HepG2 (cell line): ENCODE results near the gene GLDN. TPM values are rescaled to one million over a fixed set of nuclear protein-coding genes. Genes with fewer than 3 reads are reported as not detected.

Experiments used
- ELF3 ChIP-seq: IDR thresholded peaks from 2 replicates; pipeline ENCODE4 v1.6.1; 2016; ENCODE audit warnings: missing genetic modification reagents, missing compliant biosample characterization
- ETV5 ChIP-seq: IDR thresholded peaks from 2 replicates; pipeline ENCODE4 v1.6.1; 2018; ENCODE audit warnings: missing biosample characterization, missing genetic modification reagents, inconsistent platforms, borderline replicate concordance
- FOSL2 ChIP-seq: sonication (generic); formaldehyde crosslinking; IDR thresholded peaks from 2 replicates; pipeline ENCODE4 v1.4.0; 2020; ENCODE audit warnings: missing genetic modification reagents
- IRF2 ChIP-seq: IDR thresholded peaks from 2 replicates; pipeline ENCODE4 v1.6.1; 2018; ENCODE audit warnings: missing genetic modification reagents, missing compliant biosample characterization
- ISX ChIP-seq: sonication (generic); formaldehyde crosslinking; conservative IDR thresholded peaks from 2 replicates; pipeline ENCODE4 v1.5.0; 2020; ENCODE audit warnings: missing genetic modification reagents
- KLF15 ChIP-seq: sonication (generic); formaldehyde crosslinking; IDR thresholded peaks from 2 replicates; pipeline ENCODE4 v1.8.1; 2023; ENCODE audit warnings: borderline replicate concordance, mild to moderate bottlenecking, inconsistent platforms, missing genetic modification reagents, mixed read lengths
- LCORL ChIP-seq, 2 experiments: fragments of 450-650 bp in 1 of 2; sonication (generic) in 1 of 2; formaldehyde crosslinking in 1 of 2; IDR thresholded peaks; 2 replicates each; pipeline versions ENCODE4 v1.5.0 to v1.6.1; 2017 to 2020; ENCODE audit warnings: antibody characterized with exemption in 1 of 2, missing genetic modification reagents in 1 of 2
- NR2C2 ChIP-seq: sonication (generic); formaldehyde crosslinking; IDR thresholded peaks from 2 replicates; pipeline ENCODE4 v1.4.0; 2020; ENCODE audit warnings: missing genetic modification reagents, mild to moderate bottlenecking, moderate library complexity, borderline replicate concordance
- SMC3 ChIP-seq: IDR thresholded peaks from 2 replicates; pipeline ENCODE4 v1.6.1; 2011; ENCODE audit warnings: low read length, improper control_type of control experiment
- SP2 ChIP-seq: sonication (generic); formaldehyde crosslinking; IDR thresholded peaks from 2 replicates; pipeline ENCODE4 v1.5.1; 2020; ENCODE audit warnings: mild to moderate bottlenecking, missing genetic modification reagents
- TCF7L2 ChIP-seq: IDR thresholded peaks from 2 replicates; pipeline ENCODE4 v1.6.1; 2011; ENCODE audit warnings: mild to moderate bottlenecking, low read depth, low read length, moderate library complexity
- THAP11 ChIP-seq: IDR thresholded peaks from 2 replicates; pipeline ENCODE4 v1.6.1; 2016; ENCODE audit warnings: missing biosample characterization, missing genetic modification reagents
- THRA ChIP-seq: sonication (generic); formaldehyde crosslinking; IDR thresholded peaks from 2 replicates; pipeline ENCODE4 v1.4.0; 2020; ENCODE audit warnings: missing genetic modification reagents, borderline replicate concordance
- ZFP41 ChIP-seq: sonication (generic); formaldehyde crosslinking; IDR thresholded peaks from 2 replicates; pipeline ENCODE4 v1.4.0; 2020; ENCODE audit warnings: mild to moderate bottlenecking, missing genetic modification reagents, borderline replicate concordance
- ZFX ChIP-seq: sonication (generic); formaldehyde crosslinking; IDR thresholded peaks from 2 replicates; pipeline ENCODE4 v1.4.0; 2020; ENCODE audit warnings: mild to moderate bottlenecking, low read depth, missing genetic modification reagents, moderate library complexity
- ZNF124 ChIP-seq: sonication (generic); formaldehyde crosslinking; IDR thresholded peaks from 2 replicates; pipeline ENCODE4 v1.4.0; 2020; ENCODE audit warnings: missing genetic modification reagents
- ZNF232 ChIP-seq: sonication (generic); formaldehyde crosslinking; IDR thresholded peaks from 2 replicates; pipeline ENCODE4 v1.4.0; 2020; ENCODE audit warnings: missing genetic modification reagents, borderline replicate concordance
- ZNF335 ChIP-seq: sonication (generic); formaldehyde crosslinking; IDR thresholded peaks from 2 replicates; pipeline ENCODE4 v1.4.0; 2020; ENCODE audit warnings: missing genetic modification reagents
- ZNF484 ChIP-seq: sonication (generic); formaldehyde crosslinking; IDR thresholded peaks from 2 replicates; pipeline ENCODE4 v1.5.1; 2020; ENCODE audit warnings: mild to moderate bottlenecking, low read depth, missing genetic modification reagents, borderline replicate concordance
- ZNF501 ChIP-seq: sonication (generic); formaldehyde crosslinking; IDR thresholded peaks from 2 replicates; pipeline ENCODE4 v1.5.1; 2020; ENCODE audit warnings: mild to moderate bottlenecking, moderate library complexity, missing genetic modification reagents
- ZSCAN9 ChIP-seq: IDR thresholded peaks from 2 replicates; pipeline ENCODE4 v1.6.1; 2016; ENCODE audit warnings: borderline replicate concordance
- polyA plus RNA-seq, 8 experiments: library from polyadenylated mRNA; depleted of rRNA in 3 of 8; stranded (reverse) in 7 of 8; unstranded in 1 of 8; fragments of >200 nt; fragmentation: Illumina TruSeq in 4 of 8; extraction: Trizol in 4 of 8; gene quantifications; 2 replicates each; pipeline versions ENCODE4 v1.2.1 to v1.2.3, GENCODE V29; 2011 to 2016; ENCODE audit warnings: low read depth in 4 of 8, missing spikeins in 1 of 8, mixed read lengths in 1 of 8; ENCODE audit not compliant: insufficient read depth in 1 of 8
- total RNA-seq, 5 experiments: library from RNA; depleted of rRNA; stranded (reverse); fragments of >200 nt; fragmentation: Illumina TruSeq; extraction: Trizol; gene quantifications; 2 replicates each; pipeline ENCODE4 v1.2.3, GENCODE V29; 2016; ENCODE audit warnings: low read depth in 1 of 5
- TF ChIP-seq, protein P1 (sequence below): sonication (generic); formaldehyde crosslinking; IDR thresholded peaks from 2 replicates; pipeline ENCODE4 v1.8.0; 2022; ENCODE audit warnings: missing genetic modification reagents, mild to moderate bottlenecking, borderline replicate concordance
- TF ChIP-seq, protein P2 (sequence below): IDR thresholded peaks from 2 replicates; pipeline ENCODE4 v1.6.1; 2012; ENCODE audit warnings: low read depth, low read length, improper control_type of control experiment
- TF ChIP-seq, protein P3 (sequence below): sonication (generic); formaldehyde crosslinking; IDR thresholded peaks from 2 replicates; pipeline ENCODE4 v1.8.0; 2022; ENCODE audit warnings: mild to moderate bottlenecking, missing genetic modification reagents, moderate library complexity

The GLDN gene
- total and polyA plus RNA-seq, 2 of the 13 experiments (the other 11 are each of a cell fraction or from before 2014, with no cell fraction given) = 0.86 to 1.0 TPM

DNA sequence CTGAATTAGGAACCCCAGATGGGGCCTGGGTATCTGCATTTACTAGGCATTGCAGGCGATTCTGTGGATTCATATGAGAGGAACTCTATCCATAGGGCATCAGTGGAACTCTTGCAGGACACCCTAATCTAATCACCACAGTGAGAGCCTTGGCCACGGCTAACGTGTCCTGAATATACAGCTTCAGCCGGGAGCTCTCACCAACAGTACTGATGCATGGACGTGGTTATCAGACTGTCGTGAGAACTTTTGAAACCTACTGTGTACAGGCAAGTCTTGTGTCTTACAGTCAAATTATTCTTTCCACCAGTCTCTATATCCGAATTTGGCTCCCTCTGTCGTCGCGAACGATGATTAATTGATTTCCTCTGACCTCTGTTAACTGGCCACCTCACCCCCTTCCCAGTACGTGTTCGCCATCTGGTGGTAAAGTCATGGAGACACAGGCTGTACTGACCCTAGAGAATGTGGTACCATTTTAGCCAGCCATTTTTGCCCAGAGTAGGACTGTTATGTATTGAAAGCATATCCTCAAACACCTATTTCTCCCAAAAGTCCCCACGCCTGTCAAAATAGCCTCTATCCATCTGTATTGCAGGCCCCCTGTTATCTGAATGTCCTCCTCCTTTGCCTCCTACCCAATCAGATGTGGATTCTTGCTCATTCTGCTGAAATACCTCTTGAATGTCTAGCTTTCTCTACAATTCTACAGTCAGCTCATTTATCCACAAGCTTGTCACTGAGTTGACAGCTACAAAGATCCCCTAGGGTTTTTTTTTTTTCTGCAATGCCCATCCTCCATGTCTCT, 39.7 kb downstream of the GLDN start (continued):
- TF ChIP-seq TCF7L2 (no peak), IRF2 (CRISPR knock-in tag) (peak; percentile 48), ZNF124 (CRISPR knock-in tag) (0 out of 2 replicates have a peak, but pooled peaks have one; percentile 27), ZNF501 (CRISPR knock-in tag) (peak; percentile 48; the same call in 1 of the 2 replicates), ZSCAN9 (CRISPR knock-in tag) (no peak), ZNF484 (CRISPR knock-in tag) (no peak), ETV5 (0 out of 2 replicates have a peak, but pooled peaks have one; percentile 23), ISX (CRISPR knock-in tag) (no peak), ZFX (CRISPR knock-in tag) (0 out of 2 replicates have a peak, but pooled peaks have one; percentile 33), ZNF335 (CRISPR knock-in tag) (0 out of 2 replicates have a peak, but pooled peaks have one; percentile 57), SMC3 (peak; percentile 100), KLF15 (CRISPR knock-in tag) (no peak), LCORL (IDR thresholded peaks at IDR 0.05) (no peak), LCORL (CRISPR knock-in tag; IDR thresholded peaks at IDR 0.05) (peak; percentile 44; the same call in 1 of the 2 replicates), ELF3 (0 out of 2 replicates have a peak, but pooled peaks have one; percentile 20), ZFP41 (no peak), ZNF232 (CRISPR knock-in tag) (no peak), FOSL2 (peak; percentile 48), THRA (peak; percentile 69; the same call in 1 of the 2 replicates), SP2 (CRISPR knock-in tag) (0 out of 2 replicates have a peak, but pooled peaks have one; percentile 17), NR2C2 (0 out of 2 replicates have a peak, but pooled peaks have one; percentile 27), THAP11 (0 out of 2 replicates have a peak, but pooled peaks have one; percentile 34)
- TF ChIP-seq, protein P1, sequence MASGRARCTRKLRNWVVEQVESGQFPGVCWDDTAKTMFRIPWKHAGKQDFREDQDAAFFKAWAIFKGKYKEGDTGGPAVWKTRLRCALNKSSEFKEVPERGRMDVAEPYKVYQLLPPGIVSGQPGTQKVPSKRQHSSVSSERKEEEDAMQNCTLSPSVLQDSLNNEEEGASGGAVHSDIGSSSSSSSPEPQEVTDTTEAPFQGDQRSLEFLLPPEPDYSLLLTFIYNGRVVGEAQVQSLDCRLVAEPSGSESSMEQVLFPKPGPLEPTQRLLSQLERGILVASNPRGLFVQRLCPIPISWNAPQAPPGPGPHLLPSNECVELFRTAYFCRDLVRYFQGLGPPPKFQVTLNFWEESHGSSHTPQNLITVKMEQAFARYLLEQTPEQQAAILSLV (CRISPR knock-in tag) = no peak
- TF ChIP-seq, protein P2, sequence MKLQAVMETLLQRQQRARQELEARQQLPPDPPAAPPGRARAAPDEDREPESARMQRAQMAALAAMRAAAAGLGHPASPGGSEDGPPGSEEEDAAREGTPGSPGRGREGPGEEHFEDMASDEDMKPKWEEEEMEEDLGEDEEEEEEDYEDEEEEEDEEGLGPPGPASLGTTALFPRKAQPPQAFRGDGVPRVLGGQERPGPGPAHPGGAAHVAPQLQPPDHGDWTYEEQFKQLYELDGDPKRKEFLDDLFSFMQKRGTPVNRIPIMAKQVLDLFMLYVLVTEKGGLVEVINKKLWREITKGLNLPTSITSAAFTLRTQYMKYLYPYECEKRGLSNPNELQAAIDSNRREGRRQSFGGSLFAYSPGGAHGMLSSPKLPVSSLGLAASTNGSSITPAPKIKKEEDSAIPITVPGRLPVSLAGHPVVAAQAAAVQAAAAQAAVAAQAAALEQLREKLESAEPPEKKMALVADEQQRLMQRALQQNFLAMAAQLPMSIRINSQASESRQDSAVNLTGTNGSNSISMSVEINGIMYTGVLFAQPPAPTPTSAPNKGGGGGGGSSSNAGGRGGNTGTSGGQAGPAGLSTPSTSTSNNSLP = peak; percentile 83
- TF ChIP-seq, protein P3, sequence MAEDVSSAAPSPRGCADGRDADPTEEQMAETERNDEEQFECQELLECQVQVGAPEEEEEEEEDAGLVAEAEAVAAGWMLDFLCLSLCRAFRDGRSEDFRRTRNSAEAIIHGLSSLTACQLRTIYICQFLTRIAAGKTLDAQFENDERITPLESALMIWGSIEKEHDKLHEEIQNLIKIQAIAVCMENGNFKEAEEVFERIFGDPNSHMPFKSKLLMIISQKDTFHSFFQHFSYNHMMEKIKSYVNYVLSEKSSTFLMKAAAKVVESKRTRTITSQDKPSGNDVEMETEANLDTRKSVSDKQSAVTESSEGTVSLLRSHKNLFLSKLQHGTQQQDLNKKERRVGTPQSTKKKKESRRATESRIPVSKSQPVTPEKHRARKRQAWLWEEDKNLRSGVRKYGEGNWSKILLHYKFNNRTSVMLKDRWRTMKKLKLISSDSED = no peak
